HG02870 (cell line): ENCODE data around the gene NPHP4.

ENCODE experiments used
- ATAC-seq: cut with Tn5 transposase; IDR thresholded peaks from one replicate; pipeline ENCODE4 v1.9.1; 2021; ENCODE audit warnings: mild to moderate bottlenecking, moderate library complexity; ENCODE audit not compliant: unreplicated experiment

Gene NPHP4

GRCh38 chr1:5951846-5952410 lies 40.3 kb downstream of the NPHP4 start:
- ATAC-seq = no peak

GRCh38 chr1:5950994-5951785 lies 41.0 kb downstream of the NPHP4 start:
- ATAC-seq = no peak

GRCh38 chr1:5950201-5950895 lies 41.9 kb downstream of the NPHP4 start:
- no peak for ATAC-seq

- ATAC-seq = no peak
Observed at GRCh38 chr1:5949761-5950100, 42.5 kb downstream of the NPHP4 start.

- no peak for ATAC-seq
Observed at GRCh38 chr1:5949085-5949760, 43.0 kb downstream of the NPHP4 start.

- ATAC-seq = no peak
Observed at GRCh38 chr1:5948681-5949005, 43.6 kb downstream of the NPHP4 start.

GRCh38 chr1:5947978-5948680 lies 44.1 kb downstream of the NPHP4 start:
- ATAC-seq = no peak

- ATAC-seq = no peak
Observed at GRCh38 chr1:5947071-5947821, 45.0 kb downstream of the NPHP4 start.

- ATAC-seq = no peak
Observed at GRCh38 chr1:5945445-5945844, 46.8 kb downstream of the NPHP4 start.

GRCh38 chr1:5944843-5945167 lies 47.4 kb downstream of the NPHP4 start:
- ATAC-seq = no peak

- ATAC-seq = no peak
Observed at GRCh38 chr1:5944154-5944842, 47.9 kb downstream of the NPHP4 start.

- ATAC-seq = no peak
Observed at GRCh38 chr1:5943343-5944124, 48.7 kb downstream of the NPHP4 start.

- no peak for ATAC-seq
Observed at GRCh38 chr1:5941671-5942070, 50.6 kb downstream of the NPHP4 start.

- ATAC-seq = no peak
Observed at GRCh38 chr1:5940723-5941407, 51.4 kb downstream of the NPHP4 start.

- no peak for ATAC-seq
Observed at GRCh38 chr1:5939271-5940170, 52.7 kb downstream of the NPHP4 start.

GRCh38 chr1:5938101-5938646 lies 54.1 kb downstream of the NPHP4 start:
- no peak for ATAC-seq

GRCh38 chr1:5937373-5937857 lies 54.8 kb downstream of the NPHP4 start:
- ATAC-seq = no peak
